HCT116 (cell line): Measurements from ENCODE around the gene AVP.

Experiments
- ELF1 ChIP-seq: IDR thresholded peaks from 2 replicates; pipeline ENCODE4 v1.6.1; 2012; ENCODE audit warnings: low read depth, borderline replicate concordance
- EZH2phosphoT487 ChIP-seq: fragments of 200-600 bp; IDR thresholded peaks from 2 replicates; pipeline ENCODE4 v1.6.1; 2018; ENCODE audit warnings: antibody characterized with exemption, borderline replicate concordance
- FOSL1 ChIP-seq: IDR thresholded peaks from 2 replicates; pipeline ENCODE4 v1.6.1; 2012; ENCODE audit warnings: low read depth
- POLR2A ChIP-seq: IDR thresholded peaks from 2 replicates; pipeline ENCODE4 v1.7.0; 2011; ENCODE audit warnings: borderline replicate concordance; ENCODE audit not compliant: insufficient read depth, insufficient read length; ENCODE audit errors: extremely low read depth
- POLR2AphosphoS5 ChIP-seq: IDR thresholded peaks from 2 replicates; pipeline ENCODE4 v1.6.1; 2011; ENCODE audit warnings: mild to moderate bottlenecking, low read depth, low read length, moderate library complexity
- TF ChIP-seq, protein P1 (sequence below), 3 experiments: fragments of 200-600 bp in 1 of 3; sonication (generic) in 1 of 3; IDR thresholded peaks in 2 of 3; conservative IDR thresholded peaks in 1 of 3; 2 replicates each; pipeline ENCODE4 v1.5.1; 2012 to 2017; ENCODE audit warnings: low read depth in 2 of 3, low read length in 2 of 3, antibody characterized with exemption in 1 of 3, borderline replicate concordance in 1 of 3, control low read depth in 1 of 3, mild to moderate bottlenecking in 1 of 3, mixed read lengths in 1 of 3, mixed run types in 1 of 3, moderate library complexity in 1 of 3; ENCODE audit not compliant: insufficient read depth in 1 of 3

DNA sequence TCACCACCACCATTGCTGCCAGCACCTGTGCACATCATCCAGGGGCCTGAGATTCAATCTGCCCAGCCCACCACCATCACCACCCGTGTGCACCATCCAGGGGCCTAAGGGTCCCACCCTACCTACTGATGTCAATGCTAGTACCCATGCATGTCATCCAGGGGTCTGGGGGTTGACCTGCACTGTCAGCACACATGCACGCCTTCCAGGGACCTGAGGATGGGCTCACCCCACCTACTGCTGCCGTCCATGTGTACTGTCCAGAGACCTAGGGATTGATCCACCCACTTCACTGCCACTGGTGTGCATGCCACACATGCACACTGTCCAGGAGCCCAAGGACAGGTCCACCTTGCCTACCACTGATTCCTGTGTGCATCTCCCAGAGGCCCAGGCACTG is 25.0 kb downstream of the AVP start:
- TF ChIP-seq, protein P1, sequence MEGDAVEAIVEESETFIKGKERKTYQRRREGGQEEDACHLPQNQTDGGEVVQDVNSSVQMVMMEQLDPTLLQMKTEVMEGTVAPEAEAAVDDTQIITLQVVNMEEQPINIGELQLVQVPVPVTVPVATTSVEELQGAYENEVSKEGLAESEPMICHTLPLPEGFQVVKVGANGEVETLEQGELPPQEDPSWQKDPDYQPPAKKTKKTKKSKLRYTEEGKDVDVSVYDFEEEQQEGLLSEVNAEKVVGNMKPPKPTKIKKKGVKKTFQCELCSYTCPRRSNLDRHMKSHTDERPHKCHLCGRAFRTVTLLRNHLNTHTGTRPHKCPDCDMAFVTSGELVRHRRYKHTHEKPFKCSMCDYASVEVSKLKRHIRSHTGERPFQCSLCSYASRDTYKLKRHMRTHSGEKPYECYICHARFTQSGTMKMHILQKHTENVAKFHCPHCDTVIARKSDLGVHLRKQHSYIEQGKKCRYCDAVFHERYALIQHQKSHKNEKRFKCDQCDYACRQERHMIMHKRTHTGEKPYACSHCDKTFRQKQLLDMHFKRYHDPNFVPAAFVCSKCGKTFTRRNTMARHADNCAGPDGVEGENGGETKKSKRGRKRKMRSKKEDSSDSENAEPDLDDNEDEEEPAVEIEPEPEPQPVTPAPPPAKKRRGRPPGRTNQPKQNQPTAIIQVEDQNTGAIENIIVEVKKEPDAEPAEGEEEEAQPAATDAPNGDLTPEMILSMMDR (IDR thresholded peaks at IDR 0.05 in 2 of 3, conservative IDR thresholded peaks at IDR 0.05 in 1 of 3; ENCODE audit: borderline replicate concordance in 1 of 3, insufficient read depth in 1 of 3, low read depth in 2 of 3, low read length in 2 of 3): no peak
- TF ChIP-seq POLR2AphosphoS5: no peak
- TF ChIP-seq POLR2A: no peak
- TF ChIP-seq ELF1: no peak
- no peak for TF ChIP-seq FOSL1
- no peak for TF ChIP-seq EZH2phosphoT487
